ENCODE data around the gene SEC31A. TPM values are rescaled to one million over a fixed set of nuclear protein-coding genes. Genes with fewer than 3 reads are reported as not detected.

Gene SEC31A
- total and polyA plus RNA-seq, 4 donors, result 83.7 to 244 (median 149) TPM

- Histone ChIP-seq H3K4me1 (ENCODE audit: control insufficient read depth in 5 of 5, insufficient read depth in 5 of 5, low read length in 5 of 5) (peaks cover 0 to 8% (median 0%) of the 10 kb centered on the region in 5 donors), H3K27me3 (ENCODE audit: control insufficient read depth in 3 of 3, insufficient read depth in 3 of 3, low read length in 2 of 3) (no peaks in the 10 kb centered on the region), H3K27ac (ENCODE audit: low read depth in 1 of 2, low read length in 1 of 2) (no peak overlapping the region), H3K9me3 (ENCODE audit: control insufficient read depth in 4 of 4, insufficient read depth in 3 of 4, low read length in 3 of 4) (no peaks in the 10 kb centered on the region), H3K4me3 (no peak overlapping the region), H3K36me3 (ENCODE audit: control insufficient read depth in 4 of 4, insufficient read depth in 4 of 4, low read length in 4 of 4) (peaks cover 0 to 6% (median 4%) of the 10 kb centered on the region in 4 donors), H3K9ac (ENCODE audit: insufficient read depth in 1 of 2, low read length in 2 of 2) (no peak overlapping the region)
- DNase-seq (no peak), ATAC-seq (ENCODE audit: insufficient read depth, low FRiP score) (no peak)
- TF ChIP-seq CTCF (IDR thresholded peaks at IDR 0.05; ENCODE audit: control extremely low read depth, extremely low read depth), result no peak
- 92 to 96% methylated on average over 3 of the region's 3 CpGs for WGBS, 2 donors
These were observed 15.5 kb upstream of the SEC31A start for GRCh38 chr4:82906469-82906868.

DNA sequence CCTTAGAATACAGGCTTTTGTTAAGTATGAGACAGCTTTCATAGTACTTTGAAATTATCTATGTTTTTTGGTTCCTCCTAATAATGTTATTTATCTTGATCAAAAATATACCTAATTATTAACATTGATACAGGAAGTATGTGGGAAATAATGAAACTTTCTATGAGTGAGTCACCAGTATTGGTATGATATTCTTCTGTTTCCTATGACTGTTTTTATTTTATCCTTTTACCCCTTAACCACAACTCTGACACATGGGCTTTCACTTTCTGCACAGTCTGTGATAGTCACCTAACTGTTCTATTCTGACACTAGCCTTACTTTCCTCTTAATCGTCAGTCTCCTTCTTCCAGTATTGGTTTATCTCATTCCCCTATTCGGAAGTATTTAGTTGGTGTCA lies 14.3 kb upstream of the SEC31A start:
- ATAC-seq (ENCODE audit: insufficient read depth, low FRiP score), result no peak

DNA sequence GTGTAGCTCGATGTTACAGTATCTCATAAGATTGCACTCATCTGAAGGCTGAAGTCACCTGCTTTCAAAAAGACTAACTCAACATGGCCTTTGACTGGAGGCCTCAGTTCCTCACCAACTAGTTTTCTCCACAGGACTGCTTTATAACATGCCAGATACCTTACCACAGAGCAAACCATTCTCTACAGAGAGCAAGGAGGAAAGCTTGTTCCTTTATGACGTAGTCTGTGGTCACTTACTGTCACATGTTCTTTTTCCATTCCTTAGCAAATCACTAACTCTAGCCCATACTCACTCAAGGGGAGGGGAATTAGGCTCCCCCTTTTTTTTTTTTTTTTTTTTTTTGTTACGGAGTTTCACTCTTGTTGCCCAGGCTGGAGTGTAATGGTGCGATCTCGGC lies 12.8 kb upstream of the SEC31A start:
- Histone ChIP-seq H3K27ac (ENCODE audit: low read depth in 1 of 2, low read length in 1 of 2) (no peak overlapping the region), H3K36me3 (ENCODE audit: control insufficient read depth in 4 of 4, insufficient read depth in 4 of 4, low read length in 4 of 4) (peaks cover 0 to 3% (median 2%) of the 10 kb centered on the region in 4 donors), H3K27me3 (ENCODE audit: control insufficient read depth in 3 of 3, insufficient read depth in 3 of 3, low read length in 2 of 3) (no peaks in the 10 kb centered on the region), H3K4me1 (ENCODE audit: control insufficient read depth in 5 of 5, insufficient read depth in 5 of 5, low read length in 5 of 5) (peaks cover 0 to 19% (median 3%) of the 10 kb centered on the region in 5 donors), H3K9me3 (ENCODE audit: control insufficient read depth in 4 of 4, insufficient read depth in 3 of 4, low read length in 3 of 4) (no peaks in the 10 kb centered on the region), H3K9ac (ENCODE audit: insufficient read depth in 1 of 2, low read length in 2 of 2) (no peak overlapping the region), H3K4me3 (no peak overlapping the region)
- TF ChIP-seq CTCF (IDR thresholded peaks at IDR 0.05; ENCODE audit: control extremely low read depth, extremely low read depth), result no peak
- ATAC-seq (ENCODE audit: insufficient read depth, low FRiP score), result no peak
- DNase-seq, result no peak
- WGBS, 2 donors, result 86 to 90% methylated on average over 5 of the region's 5 CpGs

More for the DNA sequence above, 14.3 kb upstream of the SEC31A start:
- WGBS, 2 donors, result 61 to 72% methylated on average over 2 of the region's 2 CpGs
- H3K9ac ChIP-seq (ENCODE audit: insufficient read depth in 1 of 2, low read length in 2 of 2), result no peak overlapping the region
- peaks cover 0 to 9% (median 0%) of the 10 kb centered on the region in 5 donors for H3K4me1 ChIP-seq (ENCODE audit: control insufficient read depth in 5 of 5, insufficient read depth in 5 of 5, low read length in 5 of 5)
- peaks cover 0 to 3% (median 2%) of the 10 kb centered on the region in 4 donors for H3K36me3 ChIP-seq (ENCODE audit: control insufficient read depth in 4 of 4, insufficient read depth in 4 of 4, low read length in 4 of 4)
- no peaks in the 10 kb centered on the region for H3K27me3 ChIP-seq (ENCODE audit: control insufficient read depth in 3 of 3, insufficient read depth in 3 of 3, low read length in 2 of 3)
- H3K4me3 ChIP-seq, result no peak overlapping the region
- H3K9me3 ChIP-seq (ENCODE audit: control insufficient read depth in 4 of 4, insufficient read depth in 3 of 4, low read length in 3 of 4), result no peaks in the 10 kb centered on the region
- TF ChIP-seq CTCF (IDR thresholded peaks at IDR 0.05; ENCODE audit: control extremely low read depth, extremely low read depth), result no peak
- no peak overlapping the region for H3K27ac ChIP-seq (ENCODE audit: low read depth in 1 of 2, low read length in 1 of 2)
- DNase-seq, result no peak

DNA sequence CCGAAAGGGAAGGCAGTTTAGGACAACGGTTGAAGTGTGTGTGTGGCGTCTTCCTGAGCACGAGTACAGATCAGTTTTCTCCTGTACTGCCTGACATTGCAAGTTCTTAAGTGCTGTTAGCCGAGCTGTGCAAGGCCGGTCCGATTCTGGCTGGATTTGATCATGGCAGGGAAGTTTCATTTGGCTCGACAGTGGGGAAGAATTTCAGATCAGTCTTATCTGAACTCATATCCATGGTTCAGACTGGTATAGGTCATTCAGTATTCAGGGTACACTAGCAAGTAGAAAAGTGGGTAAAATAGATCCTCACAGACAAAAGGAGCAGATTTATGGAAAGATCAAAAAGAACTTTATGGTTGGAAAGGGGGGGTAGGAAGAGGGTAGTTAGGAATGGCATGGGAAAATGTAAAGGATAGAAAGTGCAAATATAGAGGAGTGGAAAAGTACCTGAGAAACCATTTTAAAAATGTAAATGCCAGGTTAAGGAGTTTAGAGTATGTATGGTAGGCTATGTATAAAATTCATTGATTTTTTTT lies 10.3 kb upstream of the SEC31A start:
- Histone ChIP-seq H3K9me3 (ENCODE audit: control insufficient read depth in 4 of 4, insufficient read depth in 3 of 4, low read length in 3 of 4) (no peaks in the 10 kb centered on the region), H3K27me3 (ENCODE audit: control insufficient read depth in 3 of 3, insufficient read depth in 3 of 3, low read length in 2 of 3) (no peaks in the 10 kb centered on the region), H3K4me3 (peak overlapping the region; percentile 41), H3K27ac (ENCODE audit: low read depth in 1 of 2, low read length in 1 of 2) (peak overlapping the region; percentile 94 to 97), H3K36me3 (ENCODE audit: control insufficient read depth in 4 of 4, insufficient read depth in 4 of 4, low read length in 4 of 4) (peaks cover 0 to 8% (median under 1%) of the 10 kb centered on the region in 4 donors), H3K9ac (ENCODE audit: insufficient read depth in 1 of 2, low read length in 2 of 2) (peak overlapping the region; percentile 99 to 100), H3K4me1 (ENCODE audit: control insufficient read depth in 5 of 5, insufficient read depth in 5 of 5, low read length in 5 of 5) (peaks cover 0 to 32% (median 3%) of the 10 kb centered on the region in 5 donors)
- TF ChIP-seq CTCF (IDR thresholded peaks at IDR 0.05; ENCODE audit: control extremely low read depth, extremely low read depth), result no peak
- WGBS, 2 donors, result 0% methylated on average over 8 of the region's 8 CpGs
- no peak for DNase-seq
- no peak for ATAC-seq (ENCODE audit: insufficient read depth, low FRiP score)
